Cardiac fibroblast (primary cell): ENCODE results near the gene UGCG.

Experiments used
- DNase-seq, 2 donors: peaks; one replicate each; pipeline versions ENCODE4 v3.0.0 to v3.0.0-alpha.2; 2010; ENCODE audit warnings: low read depth in 2 of 2
- H3K4me3 ChIP-seq, 2 donors: replicated peaks in 1 of 2; 1 replicate in 1 of 2; 2 replicates in 1 of 2; pipeline ENCODE4 v1.5.1; 2011; ENCODE audit warnings: low read depth in 2 of 2, low read length in 2 of 2, mild to moderate bottlenecking in 2 of 2, moderate library complexity in 1 of 2
- CTCF ChIP-seq: IDR thresholded peaks from one replicate; pipeline ENCODE4 v1.5.1; 2011; ENCODE audit warnings: low read depth, mild to moderate bottlenecking, low read length, inconsistent platforms

UGCG gene

GRCh38 chr9:111925784-111926183 lies 29.2 kb downstream of the UGCG start:
- DNase-seq = no peak
- H3K4me3 ChIP-seq = no peak overlapping the region
- no peak for TF ChIP-seq CTCF

- peak; percentile 74 to 96 for DNase-seq
- H3K4me3 ChIP-seq = no peak overlapping the region
- no peak for TF ChIP-seq CTCF
Measured at GRCh38 chr9:111926421-111926875, 29.8 kb downstream of the UGCG start.

GRCh38 chr9:111928359-111928720 lies 31.7 kb downstream of the UGCG start:
- DNase-seq = peak in 1 of 2 donors; percentile 76
- H3K4me3 ChIP-seq = no peak overlapping the region
- no peak for TF ChIP-seq CTCF

- no peak overlapping the region for H3K4me3 ChIP-seq
- no peak for TF ChIP-seq CTCF
- DNase-seq = no peak
Measured at GRCh38 chr9:111934747-111935146, 38.1 kb downstream of the UGCG start.

- no peak for TF ChIP-seq CTCF
- H3K4me3 ChIP-seq = no peak overlapping the region
- DNase-seq = no peak
Measured at GRCh38 chr9:111936391-111936790, 39.8 kb downstream of the UGCG start.

GRCh38 chr9:111937301-111937700 lies 40.7 kb downstream of the UGCG start:
- no peak for DNase-seq
- no peak overlapping the region for H3K4me3 ChIP-seq
- no peak for TF ChIP-seq CTCF

GRCh38 chr9:111937781-111938426 lies 41.3 kb downstream of the UGCG start:
- no peak for TF ChIP-seq CTCF
- DNase-seq = peak; percentile 75 to 89
- no peak overlapping the region for H3K4me3 ChIP-seq
